ENCODE measurements around the gene EBF4.
"Not testable (repeated sequence)": the region's sequence is repeated elsewhere in the genome, so short reads cannot be mapped to it uniquely, and the experiment has no call there.

Gene EBF4

GRCh38 chr20:2753461-2754040, 61.0 kb downstream of the EBF4 start:
- in situ Hi-C loops (cut with MboI; ENCODE audit: low sequenced_read_pairs): no loop called here

GRCh38 chr20:2754424-2754823, 61.8 kb downstream of the EBF4 start:
- in situ Hi-C loops (cut with MboI; ENCODE audit: low sequenced_read_pairs): no loop called here

- in situ Hi-C loops (cut with MboI; ENCODE audit: low sequenced_read_pairs): no loop called here
These were observed 63.0 kb downstream of the EBF4 start for GRCh38 chr20:2755451-2756055.

GRCh38 chr20:2756056-2756611, 63.6 kb downstream of the EBF4 start:
- in situ Hi-C loops (cut with MboI; ENCODE audit: low sequenced_read_pairs): no loop called here

GRCh38 chr20:2757001-2757400, 64.4 kb downstream of the EBF4 start:
- in situ Hi-C loops (cut with MboI; ENCODE audit: low sequenced_read_pairs): no loop called here

- in situ Hi-C loops (cut with MboI; ENCODE audit: low sequenced_read_pairs): no loop called here
These were observed 65.4 kb downstream of the EBF4 start for GRCh38 chr20:2757969-2758368.

GRCh38 chr20:2759143-2759542, 66.6 kb downstream of the EBF4 start:
- in situ Hi-C loops (cut with MboI; ENCODE audit: low sequenced_read_pairs): no loop called here

GRCh38 chr20:2759603-2760296, 67.2 kb downstream of the EBF4 start:
- in situ Hi-C loops (cut with MboI; ENCODE audit: low sequenced_read_pairs): no loop called here

- in situ Hi-C loops (cut with MboI; ENCODE audit: low sequenced_read_pairs): no loop called here
These were observed 67.8 kb downstream of the EBF4 start for GRCh38 chr20:2760297-2760951.

GRCh38 chr20:2760952-2761305, 68.3 kb downstream of the EBF4 start:
- in situ Hi-C loops (cut with MboI; ENCODE audit: low sequenced_read_pairs): no loop called here

- in situ Hi-C loops (cut with MboI; ENCODE audit: low sequenced_read_pairs): no loop called here
These were observed 69.3 kb downstream of the EBF4 start for GRCh38 chr20:2761885-2762284.

- in situ Hi-C loops (cut with MboI; ENCODE audit: low sequenced_read_pairs): no loop called here
These were observed 70.1 kb downstream of the EBF4 start for GRCh38 chr20:2762578-2763131.

GRCh38 chr20:2763186-2763585, 70.6 kb downstream of the EBF4 start:
- in situ Hi-C loops (cut with MboI; ENCODE audit: low sequenced_read_pairs): no loop called here

- in situ Hi-C loops (cut with MboI; ENCODE audit: low sequenced_read_pairs): no loop called here
These were observed 75.4 kb downstream of the EBF4 start for GRCh38 chr20:2767768-2768631.

GRCh38 chr20:2768632-2769015, 76.0 kb downstream of the EBF4 start:
- in situ Hi-C loops (cut with MboI; ENCODE audit: low sequenced_read_pairs): no loop called here

- in situ Hi-C loops (cut with MboI; ENCODE audit: low sequenced_read_pairs): not testable (repeated sequence)
These were observed 77.5 kb downstream of the EBF4 start for GRCh38 chr20:2770091-2770490.

GRCh38 chr20:2771631-2772080, 79.1 kb downstream of the EBF4 start:
- in situ Hi-C loops (cut with MboI; ENCODE audit: low sequenced_read_pairs): no loop called here

GRCh38 chr20:2773812-2774211, 81.2 kb downstream of the EBF4 start:
- in situ Hi-C loops (cut with MboI; ENCODE audit: low sequenced_read_pairs): no loop called here

GRCh38 chr20:2775139-2775538, 82.6 kb downstream of the EBF4 start:
- in situ Hi-C loops (cut with MboI; ENCODE audit: low sequenced_read_pairs): no loop called here

- in situ Hi-C loops (cut with MboI; ENCODE audit: low sequenced_read_pairs): no loop called here
These were observed 86.2 kb downstream of the EBF4 start for GRCh38 chr20:2778602-2779321.
